HG03442 (cell line): ENCODE data around the gene PLEKHG1.

Experiments
- ATAC-seq: cut with Tn5 transposase; IDR thresholded peaks from one replicate; pipeline ENCODE4 v1.9.1; 2021; ENCODE audit warnings: mild to moderate bottlenecking, moderate library complexity; ENCODE audit not compliant: unreplicated experiment

Gene PLEKHG1

GRCh38 chr6:150588888-150589499, 10.7 kb upstream of the PLEKHG1 start:
- ATAC-seq: no peak

- ATAC-seq: no peak
Observed at GRCh38 chr6:150589852-150590251, 9.8 kb upstream of the PLEKHG1 start.

GRCh38 chr6:150590446-150590845, 9.2 kb upstream of the PLEKHG1 start:
- no peak for ATAC-seq

- no peak for ATAC-seq
Observed at GRCh38 chr6:150592377-150592995, 7.2 kb upstream of the PLEKHG1 start.

GRCh38 chr6:150593119-150593518, 6.6 kb upstream of the PLEKHG1 start:
- no peak for ATAC-seq

GRCh38 chr6:150596439-150596838, 3.2 kb upstream of the PLEKHG1 start:
- no peak for ATAC-seq

- ATAC-seq: no peak
Observed at GRCh38 chr6:150598401-150598800, 1.3 kb upstream of the PLEKHG1 start.

- ATAC-seq: no peak
Observed at GRCh38 chr6:150598858-150599198, 857 bp upstream of the PLEKHG1 start.

- ATAC-seq: no peak
Observed at GRCh38 chr6:150600010-150600300, 270 bp downstream of the PLEKHG1 start.

- ATAC-seq: peak; percentile 59
Observed at GRCh38 chr6:150600301-150601017, 774 bp downstream of the PLEKHG1 start.

- ATAC-seq: no peak
Observed at GRCh38 chr6:150601439-150601838, 1.8 kb downstream of the PLEKHG1 start.

- no peak for ATAC-seq
Observed at GRCh38 chr6:150603176-150603575, 3.5 kb downstream of the PLEKHG1 start.

GRCh38 chr6:150604467-150604866, 4.8 kb downstream of the PLEKHG1 start:
- no peak for ATAC-seq

- no peak for ATAC-seq
Observed at GRCh38 chr6:150605333-150605732, 5.6 kb downstream of the PLEKHG1 start.

GRCh38 chr6:150606168-150606591, 6.5 kb downstream of the PLEKHG1 start:
- no peak for ATAC-seq

- ATAC-seq: no peak
Observed at GRCh38 chr6:150606647-150607328, 7.1 kb downstream of the PLEKHG1 start.

GRCh38 chr6:150607329-150607650, 7.6 kb downstream of the PLEKHG1 start:
- ATAC-seq: no peak

GRCh38 chr6:150610584-150610983, 10.9 kb downstream of the PLEKHG1 start:
- no peak for ATAC-seq

- ATAC-seq: no peak
Observed at GRCh38 chr6:150613269-150613668, 13.6 kb downstream of the PLEKHG1 start.

GRCh38 chr6:150615967-150616366, 16.3 kb downstream of the PLEKHG1 start:
- ATAC-seq: no peak

GRCh38 chr6:150616586-150616985, 16.9 kb downstream of the PLEKHG1 start:
- no peak for ATAC-seq

- ATAC-seq: no peak
Observed at GRCh38 chr6:150617062-150617461, 17.4 kb downstream of the PLEKHG1 start.
